Measurements from ENCODE around the gene MPO.

MPO gene

GRCh38 chr17:58280480-58281217 lies at the start of gene MPO:
MPO (minus strand) TSS chr17:58280935; CDS start chr17:58280758, 177 bp downstream.
- TF ChIP-seq CTCF (IDR thresholded peaks at IDR 0.05; ENCODE audit: low read depth, low read length, missing control alignments), result no peak
- no peak for DNase-seq (ENCODE audit: low read depth)
- in situ Hi-C loops (cut with HindIII; ENCODE audit: low sequenced_read_pairs), result loop anchor here (25.0 kb wide), 1 partner anchor 157 kb away; no protein-coding TSS in a partner anchor
- H3K4me3 ChIP-seq (ENCODE audit: low read depth, low read length), result no peak within 1 kb of the TSS

GRCh38 chr17:58329810-58330537 lies 49.2 kb upstream of the MPO start:
- in situ Hi-C loops (cut with HindIII; ENCODE audit: low sequenced_read_pairs), result no loop called here
- H3K4me3 ChIP-seq (ENCODE audit: low read depth, low read length), result no peak overlapping the region
- no peak for TF ChIP-seq CTCF (IDR thresholded peaks at IDR 0.05; ENCODE audit: low read depth, low read length, missing control alignments)
- DNase-seq (ENCODE audit: low read depth), result no peak

- no peak for DNase-seq (ENCODE audit: low read depth)
- TF ChIP-seq CTCF (IDR thresholded peaks at IDR 0.05; ENCODE audit: low read depth, low read length, missing control alignments), result peak; percentile 39
- in situ Hi-C loops (cut with HindIII; ENCODE audit: low sequenced_read_pairs), result no loop called here
- no peak overlapping the region for H3K4me3 ChIP-seq (ENCODE audit: low read depth, low read length)
Observed at GRCh38 chr17:58329035-58329809, 48.5 kb upstream of the MPO start.

- DNase-seq (ENCODE audit: low read depth), result no peak
- H3K4me3 ChIP-seq (ENCODE audit: low read depth, low read length), result no peak within 1 kb of the TSS
- in situ Hi-C loops (cut with HindIII; ENCODE audit: low sequenced_read_pairs), result no loop called here
- TF ChIP-seq CTCF (IDR thresholded peaks at IDR 0.05; ENCODE audit: low read depth, low read length, missing control alignments), result no peak
Observed at GRCh38 chr17:58328195-58329034, 47.7 kb upstream of the MPO start, which contains the start of gene TSPOAP1. TSPOAP1 (minus strand) TSS chr17:58328795; CDS start chr17:58327920, 875 bp downstream.

- in situ Hi-C loops (cut with HindIII; ENCODE audit: low sequenced_read_pairs), result no loop called here
- no peak overlapping the region for H3K4me3 ChIP-seq (ENCODE audit: low read depth, low read length)
- no peak for TF ChIP-seq CTCF (IDR thresholded peaks at IDR 0.05; ENCODE audit: low read depth, low read length, missing control alignments)
- DNase-seq (ENCODE audit: low read depth), result no peak
Observed at GRCh38 chr17:58327363-58328194, 46.8 kb upstream of the MPO start.
